EL (cell line): Measurements from ENCODE around the gene RASSF7.
"Not testable (repeated sequence)": the region's sequence is repeated elsewhere in the genome, so short reads cannot be mapped to it uniquely, and the experiment has no call there.

ENCODE experiments used
- DNase-seq: peaks from one replicate; pipeline ENCODE4 v3.0.0-alpha.2; 2016

RASSF7 gene, protein sequence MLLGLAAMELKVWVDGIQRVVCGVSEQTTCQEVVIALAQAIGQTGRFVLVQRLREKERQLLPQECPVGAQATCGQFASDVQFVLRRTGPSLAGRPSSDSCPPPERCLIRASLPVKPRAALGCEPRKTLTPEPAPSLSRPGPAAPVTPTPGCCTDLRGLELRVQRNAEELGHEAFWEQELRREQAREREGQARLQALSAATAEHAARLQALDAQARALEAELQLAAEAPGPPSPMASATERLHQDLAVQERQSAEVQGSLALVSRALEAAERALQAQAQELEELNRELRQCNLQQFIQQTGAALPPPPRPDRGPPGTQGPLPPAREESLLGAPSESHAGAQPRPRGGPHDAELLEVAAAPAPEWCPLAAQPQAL

DNA sequence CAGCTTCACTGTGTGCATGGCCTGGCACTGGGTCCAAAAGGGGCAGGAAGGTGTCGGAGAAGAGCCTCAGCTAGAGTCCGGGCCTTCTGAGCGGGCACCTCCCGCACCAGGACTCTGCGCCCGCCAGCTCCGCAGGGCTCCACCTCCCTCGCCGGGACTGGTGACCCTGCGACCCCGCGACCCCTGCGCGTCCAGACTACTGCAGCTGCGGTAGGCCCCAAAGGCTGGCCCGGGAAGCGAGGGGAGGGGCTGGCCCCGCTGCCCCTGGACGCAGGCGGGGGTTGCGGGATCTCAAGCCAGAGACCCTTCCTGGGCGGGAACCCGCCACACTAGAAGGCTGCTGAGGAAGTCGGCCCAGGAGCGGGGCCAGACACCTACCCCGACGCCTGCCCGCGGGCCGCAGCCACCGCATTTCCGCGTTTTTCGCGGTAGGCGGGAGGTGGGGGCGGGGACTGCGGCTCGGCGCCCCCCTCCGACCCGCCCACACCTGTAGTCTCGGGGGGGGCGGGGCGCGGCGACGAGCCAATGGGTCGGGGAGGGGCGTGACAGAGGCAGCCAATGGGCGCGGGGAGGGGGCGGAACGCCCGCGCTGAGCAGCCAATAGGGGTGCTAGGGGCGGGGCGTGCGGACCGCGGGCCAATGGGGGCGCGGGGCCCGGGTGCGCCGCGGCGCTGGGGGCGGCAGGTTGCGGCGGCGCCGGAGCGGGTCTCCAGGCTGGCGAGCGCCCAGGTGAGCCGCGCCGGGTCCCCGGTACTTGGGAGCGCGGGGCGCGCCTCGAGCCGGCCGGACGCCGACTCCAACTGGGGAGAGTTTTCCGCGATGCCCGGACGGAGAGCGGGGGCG, at the start of gene RASSF7, which contains the start of gene LMNTD2:
RASSF7 (plus strand) TSS at position 666 of the 843 bp plus-strand sequence. CDS start 799 bp downstream, outside the sequence.
LMNTD2 (minus strand) TSS at position 434 of the 843 bp plus-strand sequence; CDS start at position 412, 22 bp downstream.
- peak; percentile 86 for DNase-seq

DNA sequence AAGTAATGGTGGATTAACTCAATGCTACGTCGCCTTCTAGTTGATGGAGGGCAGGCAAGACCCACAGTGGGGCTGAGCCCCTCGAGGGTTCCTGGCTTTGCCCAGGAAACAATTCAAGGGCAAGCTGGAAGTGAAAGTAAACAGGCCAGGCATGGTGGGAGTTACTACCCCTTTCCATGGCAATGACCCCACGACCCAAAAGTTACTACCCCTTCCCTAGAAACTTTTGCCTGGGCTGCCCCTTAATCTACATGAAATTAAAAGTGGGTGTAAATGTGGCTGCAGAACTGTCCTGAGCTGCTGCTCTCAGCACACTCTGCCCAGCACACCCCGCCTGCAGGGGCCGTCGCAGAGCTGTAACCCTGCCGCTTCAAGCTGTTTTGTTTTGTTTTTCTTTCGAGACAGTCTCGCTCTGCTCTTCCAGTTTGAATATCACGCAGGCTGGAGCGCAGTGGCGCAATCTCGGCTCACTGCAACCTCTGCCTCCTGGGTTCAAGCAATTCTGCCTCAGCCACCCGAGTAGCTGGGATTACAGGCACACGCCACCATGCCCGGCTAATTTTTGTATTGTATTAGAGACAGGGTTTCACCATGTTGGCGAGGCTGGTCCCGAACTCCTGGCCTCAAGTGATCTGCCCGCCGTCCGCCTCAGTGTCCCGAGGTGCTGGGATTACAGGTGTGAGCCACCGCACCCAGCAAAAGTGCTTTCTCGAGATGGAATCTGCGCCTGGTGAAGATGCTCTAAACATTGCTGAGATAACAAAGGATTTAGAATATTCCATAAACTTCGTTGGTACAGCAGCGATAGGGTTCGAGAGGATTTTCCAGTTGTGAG, 47.8 kb upstream of the RASSF7 start:
- DNase-seq, result no peak

DNA sequence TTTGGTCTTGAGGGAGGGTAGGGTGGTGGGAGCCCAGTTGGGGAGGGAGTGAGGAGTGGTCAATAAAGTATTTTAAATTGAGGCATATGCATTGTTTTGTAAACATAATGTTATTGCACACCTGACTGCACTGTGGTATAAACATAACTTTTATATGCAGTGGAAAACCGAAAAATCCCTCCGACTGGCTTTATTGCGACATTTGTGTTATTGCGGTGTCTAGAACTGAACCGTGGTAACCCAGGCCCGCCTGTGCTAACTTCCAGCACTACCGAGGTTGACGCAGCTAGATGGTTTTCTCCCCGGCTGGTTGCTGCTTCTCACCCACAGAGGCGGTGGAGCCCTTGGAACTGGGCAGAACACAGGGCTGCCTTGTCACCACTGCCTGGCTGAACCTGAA, 46.2 kb upstream of the RASSF7 start:
- no peak for DNase-seq

DNA sequence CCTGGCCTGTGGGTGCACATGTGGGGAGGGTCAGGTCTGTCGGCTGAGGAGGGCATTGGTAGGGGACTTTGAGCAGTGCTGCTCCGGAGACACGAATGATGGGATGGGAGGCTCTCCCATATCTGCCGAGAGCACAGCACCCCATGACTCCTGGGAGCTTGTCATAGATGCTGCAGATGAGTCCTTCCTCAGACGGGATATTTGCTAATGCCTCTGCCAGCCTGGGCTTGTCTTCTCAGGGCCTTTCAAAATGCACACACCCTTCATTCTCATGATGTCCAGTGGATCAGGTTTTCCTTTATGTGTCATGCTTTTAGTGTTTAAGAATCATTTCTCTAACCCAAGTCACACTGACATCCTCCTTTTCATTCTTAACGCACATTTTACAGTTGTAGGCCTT, 45.6 kb upstream of the RASSF7 start:
- DNase-seq, result no peak

DNA sequence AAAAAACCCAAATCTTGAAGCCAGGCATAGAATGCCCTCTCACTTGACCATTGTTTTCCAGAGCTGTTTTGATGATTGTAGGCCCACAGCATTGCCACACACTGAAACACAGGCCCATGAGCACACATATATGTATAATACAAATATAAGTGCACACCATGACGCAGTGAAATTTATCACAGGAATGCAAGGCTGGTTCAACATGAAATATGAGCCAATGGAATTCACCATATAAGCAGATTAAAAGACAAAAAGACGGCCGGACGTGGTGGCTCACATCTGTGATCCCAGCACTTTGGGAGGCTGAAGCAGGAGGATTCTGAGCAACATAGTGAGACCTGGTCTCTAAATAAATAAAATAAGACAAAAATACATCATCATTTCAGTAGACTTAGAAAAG, 44.4 kb upstream of the RASSF7 start:
- no peak for DNase-seq

DNA sequence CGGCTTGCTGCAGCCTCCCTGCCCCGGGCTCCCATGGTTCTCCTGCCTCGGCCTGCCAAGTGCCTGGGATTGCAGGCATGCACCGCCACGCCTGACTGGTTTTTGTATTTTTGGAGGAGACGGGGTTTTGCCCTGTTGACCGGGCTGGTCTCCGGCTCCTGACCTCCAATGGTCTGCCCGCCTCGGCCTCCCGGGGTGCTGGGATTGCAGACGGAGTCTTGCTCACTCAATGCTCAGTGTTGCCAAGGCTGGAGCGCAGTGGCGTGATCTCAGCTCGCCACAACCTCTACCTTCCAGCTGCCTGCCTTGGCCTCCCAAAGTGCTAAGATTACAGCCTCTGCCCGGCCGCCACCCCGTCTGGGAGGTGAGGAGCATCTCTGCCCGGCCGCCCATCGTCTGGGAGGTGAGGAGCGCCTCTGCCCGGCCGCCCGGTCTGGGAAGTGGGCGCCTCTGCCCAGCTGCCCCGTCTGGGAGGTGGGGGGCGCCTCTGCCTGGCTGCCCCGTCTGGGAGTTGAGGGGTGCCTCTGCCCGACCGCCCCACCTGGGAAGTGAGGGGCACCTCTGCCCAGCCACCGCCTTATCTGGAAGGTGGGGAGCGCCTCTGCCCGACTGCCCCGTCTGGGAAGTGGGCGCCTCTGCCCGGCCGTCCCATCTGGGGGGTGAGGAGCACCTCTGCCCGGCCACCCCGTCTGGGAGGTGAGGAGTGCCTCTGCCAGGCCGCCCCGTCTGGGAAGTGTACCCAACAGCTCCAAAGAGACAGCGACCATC, 43.7 kb upstream of the RASSF7 start:
- DNase-seq, result not testable (repeated sequence)

DNA sequence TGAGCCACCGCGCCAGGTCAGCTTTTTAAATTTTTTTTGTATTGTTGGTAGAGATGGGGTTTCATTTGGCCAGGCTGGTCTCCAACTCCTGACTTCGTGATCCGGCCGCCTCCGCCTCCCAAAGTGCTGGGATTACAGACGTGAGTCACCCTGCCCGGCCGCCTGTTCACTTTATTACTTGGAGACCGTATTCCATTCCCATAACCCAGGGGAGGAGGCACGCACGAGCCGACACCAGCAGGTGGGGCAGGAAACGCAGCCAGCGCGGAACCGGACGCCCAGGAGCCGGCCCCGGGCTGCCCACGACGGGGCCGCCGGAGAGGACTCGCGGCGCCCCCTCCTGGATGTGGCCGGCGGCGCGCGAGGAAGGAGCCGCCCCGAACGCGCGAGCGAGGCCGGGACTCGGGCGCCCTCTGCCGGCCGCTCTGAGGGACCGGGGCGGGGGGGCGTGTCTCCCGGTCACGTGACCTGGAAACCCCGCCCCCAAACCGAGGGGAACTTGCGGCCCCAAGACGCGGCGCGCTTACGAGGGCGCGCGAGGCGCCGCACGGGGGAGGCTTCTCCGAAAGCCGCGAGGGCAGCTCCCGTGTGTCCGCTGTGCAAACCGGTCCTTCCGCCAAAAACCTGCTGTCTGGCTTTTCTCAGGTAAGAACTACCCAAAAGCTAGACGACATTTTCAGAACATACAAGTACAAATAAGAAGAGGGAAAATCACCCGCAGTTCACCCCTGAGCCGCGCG, 42.1 kb upstream of the RASSF7 start:
- DNase-seq, result peak; percentile 98

DNA sequence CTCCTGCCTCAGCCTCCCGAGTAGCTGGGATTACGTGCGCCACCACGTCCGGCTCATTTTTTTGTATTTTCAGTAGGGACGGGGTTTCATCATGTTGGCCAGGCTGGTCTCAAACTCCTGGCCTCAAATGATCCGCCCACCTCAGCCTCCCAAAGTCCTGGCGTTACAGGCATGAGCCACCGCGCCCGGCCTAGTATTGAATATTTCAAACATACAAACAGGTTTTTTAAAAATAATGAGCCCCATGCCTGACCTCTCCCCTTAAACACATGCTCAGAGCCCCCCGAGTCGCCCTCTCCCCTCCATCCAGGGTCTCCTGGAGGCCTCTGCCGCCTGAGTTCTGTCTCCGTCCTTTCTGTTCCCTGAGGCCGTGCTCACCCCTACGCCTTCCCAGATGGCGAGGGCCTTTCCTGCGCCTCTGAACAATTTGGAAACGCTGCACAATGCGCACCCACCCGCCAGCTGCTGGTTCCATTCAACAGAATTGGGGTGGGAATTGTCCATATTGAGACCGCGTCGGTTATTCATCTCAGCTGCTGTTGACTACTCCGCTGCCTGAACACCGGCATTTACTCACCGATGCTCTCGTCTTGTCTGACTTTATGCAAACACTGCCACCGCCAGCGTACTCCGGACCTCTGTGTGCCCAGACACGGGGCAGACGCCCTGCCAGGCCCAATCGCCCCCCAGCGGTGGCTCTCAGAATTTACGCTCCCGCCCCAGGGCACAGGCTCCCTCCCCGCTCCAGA, 40.2 kb upstream of the RASSF7 start:
- DNase-seq, result no peak

DNA sequence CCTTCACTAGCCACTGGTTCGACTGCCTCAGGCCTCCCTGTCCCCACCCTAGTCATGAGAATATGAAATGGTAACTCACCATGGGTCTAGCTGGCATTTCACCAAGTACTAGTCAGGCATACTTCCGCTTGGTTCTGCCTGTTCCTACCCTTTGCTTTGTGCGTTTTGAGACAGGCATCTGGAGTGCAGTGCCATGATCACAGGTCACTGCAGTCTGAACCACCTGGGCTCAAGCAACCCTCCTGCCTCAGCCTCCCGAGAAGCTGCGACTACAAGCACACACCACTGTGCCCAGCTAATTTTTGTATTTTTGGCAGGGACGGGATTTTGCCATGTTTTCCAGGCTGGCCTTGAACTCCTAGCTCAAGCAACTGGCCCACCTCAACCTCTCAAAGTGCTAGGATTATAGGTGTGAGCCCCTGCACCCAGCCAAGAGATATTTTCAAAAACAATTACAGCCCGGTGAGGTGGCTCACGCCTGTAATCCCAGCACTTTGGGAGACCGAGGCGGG, 39.5 kb upstream of the RASSF7 start:
- DNase-seq, result no peak

DNA sequence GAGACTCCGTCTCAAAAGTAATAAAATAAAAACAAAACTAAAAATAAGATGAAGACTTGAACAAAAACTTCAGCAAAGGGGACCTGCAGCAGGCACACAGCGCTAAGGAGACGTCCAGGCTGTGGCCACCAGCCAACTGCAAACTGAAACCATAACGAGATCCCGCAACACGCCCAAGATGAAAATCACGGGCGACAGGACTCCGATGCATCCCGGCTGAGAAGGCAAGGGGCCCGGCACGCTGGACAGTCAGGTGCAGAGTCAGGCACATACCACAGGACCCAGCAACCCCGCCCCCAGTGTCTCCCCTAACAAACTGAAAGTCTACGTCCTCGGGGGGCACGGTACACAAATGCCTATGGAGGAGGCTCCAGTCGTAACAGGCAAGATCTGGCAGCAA, 34.6 kb upstream of the RASSF7 start:
- DNase-seq, result no peak

DNA sequence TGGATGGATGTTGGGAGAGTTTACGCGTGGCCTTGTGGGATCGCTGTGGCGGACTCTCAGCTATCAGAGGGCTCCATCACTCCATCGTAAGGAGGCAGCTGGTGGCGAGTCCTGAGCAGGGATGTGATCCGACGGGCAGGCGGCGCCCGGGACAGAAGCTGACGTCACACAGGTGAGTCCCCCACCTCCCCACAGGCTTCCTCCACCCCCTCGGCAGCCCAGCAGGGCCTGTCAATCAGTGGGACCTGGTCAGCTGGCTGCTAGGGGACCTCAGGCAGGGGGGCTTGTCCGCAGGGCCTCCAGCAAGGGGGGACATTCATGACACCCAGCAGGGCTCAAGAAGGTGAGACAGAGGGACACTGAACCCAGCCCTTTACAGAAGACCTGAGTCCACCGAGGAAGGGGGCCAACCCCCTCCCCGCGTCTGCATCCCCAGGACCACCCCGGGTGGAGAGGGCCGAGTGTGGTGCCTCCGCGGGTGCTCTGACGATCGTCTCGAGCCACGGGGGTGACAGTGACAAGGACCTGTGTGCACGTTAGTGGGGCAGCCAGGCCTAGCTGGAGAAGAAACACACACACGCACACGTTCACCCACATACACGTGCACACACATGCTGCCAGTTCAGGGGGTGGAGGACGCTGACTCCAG, 32.5 kb upstream of the RASSF7 start:
- no peak for DNase-seq

DNA sequence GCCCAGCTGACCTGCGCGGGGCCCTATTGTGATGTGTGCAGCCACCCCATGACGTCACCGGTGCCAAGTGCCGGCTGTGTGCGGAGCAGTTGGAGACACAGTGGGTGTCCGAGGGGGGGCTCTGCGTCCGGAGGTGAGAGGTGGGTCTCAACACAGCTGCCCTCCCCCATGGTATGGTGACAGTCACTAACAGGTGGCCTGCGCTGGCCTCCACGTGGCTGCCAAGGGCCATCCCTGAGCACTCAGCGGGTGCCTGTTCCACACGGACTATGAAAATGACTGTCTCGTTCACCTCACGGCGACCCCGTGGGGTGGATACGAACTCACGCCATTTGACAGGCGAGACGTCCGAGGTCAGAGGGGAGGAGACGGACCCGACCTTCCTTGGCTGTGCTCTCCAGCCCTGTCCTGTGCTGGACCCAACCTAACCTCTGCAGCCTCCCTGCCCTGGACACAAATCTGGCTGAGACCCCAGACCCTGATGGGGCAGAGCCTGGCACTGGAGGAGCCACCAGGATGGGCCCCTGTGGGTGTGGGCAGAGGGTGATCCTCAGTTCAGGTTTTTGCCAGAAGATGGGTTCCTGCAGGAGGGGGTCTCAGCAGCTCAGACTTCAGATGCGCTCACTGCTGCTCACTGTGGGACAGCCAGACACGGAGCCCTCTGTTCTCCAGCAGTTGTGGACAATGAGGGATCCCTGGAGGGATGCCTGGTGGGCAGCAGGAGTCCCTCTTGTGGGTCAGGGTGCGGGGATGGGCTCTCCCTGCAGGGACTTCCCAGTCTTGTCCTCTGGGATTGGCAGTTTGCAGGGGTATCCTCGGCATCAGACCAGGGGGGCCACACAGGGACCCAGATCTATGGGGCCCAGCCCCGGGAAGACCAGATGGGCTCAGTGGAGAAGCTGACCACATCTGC, 31.7 kb upstream of the RASSF7 start:
- DNase-seq, result no peak

DNA sequence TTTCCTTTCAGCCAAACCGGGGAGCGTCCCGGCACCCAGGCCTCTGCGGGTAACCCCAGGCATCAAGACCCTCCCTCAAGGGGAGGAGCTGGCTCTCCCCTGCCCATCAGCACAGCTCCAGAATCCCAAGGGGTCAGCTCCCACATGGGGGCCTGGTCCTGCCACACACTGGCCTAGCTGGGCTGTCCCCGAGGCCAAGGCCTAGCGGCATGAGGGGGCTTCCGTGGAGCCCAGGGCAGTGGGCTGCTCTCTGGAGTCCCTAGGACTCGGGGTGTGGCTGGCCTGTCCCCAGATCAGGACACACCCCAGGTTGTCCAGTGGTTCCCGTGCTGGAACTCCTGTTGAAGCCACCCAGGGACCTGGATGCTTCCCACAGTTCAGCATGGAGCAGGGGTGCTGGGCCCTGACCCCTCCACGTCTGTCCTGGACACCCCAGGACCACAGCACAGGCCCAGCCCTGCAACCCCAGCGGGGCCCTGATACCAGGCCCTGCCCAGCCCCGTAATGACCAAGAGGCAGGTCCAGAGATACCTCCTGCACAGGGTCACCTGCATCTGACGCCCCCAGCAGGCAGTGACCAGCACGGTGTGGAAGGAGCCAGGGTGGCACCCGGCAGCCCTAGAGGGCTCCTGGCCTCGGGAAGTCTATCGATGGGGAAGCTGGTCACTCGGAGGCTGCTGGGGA, 30.9 kb upstream of the RASSF7 start:
- DNase-seq, result no peak

DNA sequence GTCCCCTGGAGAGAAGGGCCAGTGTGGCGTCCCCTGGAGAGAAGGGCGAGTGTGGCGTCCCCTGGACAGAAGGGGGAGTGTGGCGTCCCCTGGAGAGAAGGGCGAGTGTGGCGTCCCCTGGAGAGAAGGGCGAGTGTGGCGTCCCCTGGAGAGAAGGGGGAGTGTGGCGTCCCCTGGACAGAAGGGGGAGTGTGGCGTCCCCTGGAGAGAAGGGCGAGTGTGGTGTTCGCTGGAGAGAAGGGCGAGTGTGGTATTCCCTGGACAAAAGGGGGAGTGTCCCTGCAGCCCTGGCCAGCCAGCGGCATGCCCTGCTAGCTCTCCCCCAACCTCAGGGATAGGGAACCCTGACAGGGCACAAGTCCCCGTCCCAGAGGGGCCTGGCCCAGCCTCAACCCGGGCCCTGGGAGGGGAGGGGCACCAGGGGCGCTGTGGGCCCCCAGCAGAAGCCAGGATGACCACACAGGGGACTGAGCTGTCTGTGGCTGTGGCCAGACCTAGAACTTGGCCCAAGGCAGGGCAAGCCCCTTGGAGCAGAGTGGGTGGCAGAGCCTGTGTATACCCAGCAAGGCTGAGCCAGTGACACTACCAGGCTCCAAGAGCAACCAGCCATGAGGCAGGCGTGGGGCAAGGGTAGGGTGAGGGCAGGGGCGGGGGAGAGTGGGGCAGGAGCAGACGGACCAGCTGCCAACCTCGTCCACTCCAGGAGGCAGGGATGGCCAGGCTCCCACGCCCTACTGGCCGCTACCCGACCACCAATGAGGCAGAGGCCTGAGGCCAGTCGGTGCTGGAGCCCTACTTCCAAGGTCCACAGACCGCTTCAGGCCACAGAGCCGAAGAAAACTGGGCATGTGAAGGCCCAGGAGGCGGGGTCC, 29.6 kb upstream of the RASSF7 start:
- DNase-seq, result no peak

DNA sequence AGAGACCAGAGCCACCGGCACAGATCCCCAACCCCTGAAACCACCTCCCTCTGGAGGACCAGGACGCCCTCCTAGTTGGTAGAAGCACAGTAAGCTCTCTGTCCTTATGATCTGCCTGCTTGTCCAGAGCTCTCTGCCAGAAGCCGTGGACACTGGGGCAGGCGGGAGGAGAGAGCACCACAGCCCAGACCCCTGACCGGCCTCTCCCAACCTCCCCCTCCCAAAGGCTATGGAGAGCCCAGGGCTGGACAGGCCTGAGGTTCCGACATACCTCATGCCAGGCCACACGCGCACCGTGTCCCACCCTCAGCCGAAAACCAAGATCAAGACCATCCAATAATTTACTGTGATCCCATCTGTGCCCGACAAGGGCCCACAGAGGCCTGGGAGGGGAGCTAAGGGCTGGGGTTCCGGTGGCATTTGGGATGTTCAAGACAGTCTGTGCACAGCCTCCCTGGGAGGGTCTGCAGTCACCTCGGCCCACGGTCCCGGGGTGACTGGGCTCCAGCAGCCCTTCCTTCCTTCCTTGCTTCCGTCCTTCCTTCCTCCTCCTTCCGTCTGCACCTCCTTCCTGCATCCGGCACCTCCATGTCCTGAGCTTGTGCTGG, 28.7 kb upstream of the RASSF7 start:
- no peak for DNase-seq

DNA sequence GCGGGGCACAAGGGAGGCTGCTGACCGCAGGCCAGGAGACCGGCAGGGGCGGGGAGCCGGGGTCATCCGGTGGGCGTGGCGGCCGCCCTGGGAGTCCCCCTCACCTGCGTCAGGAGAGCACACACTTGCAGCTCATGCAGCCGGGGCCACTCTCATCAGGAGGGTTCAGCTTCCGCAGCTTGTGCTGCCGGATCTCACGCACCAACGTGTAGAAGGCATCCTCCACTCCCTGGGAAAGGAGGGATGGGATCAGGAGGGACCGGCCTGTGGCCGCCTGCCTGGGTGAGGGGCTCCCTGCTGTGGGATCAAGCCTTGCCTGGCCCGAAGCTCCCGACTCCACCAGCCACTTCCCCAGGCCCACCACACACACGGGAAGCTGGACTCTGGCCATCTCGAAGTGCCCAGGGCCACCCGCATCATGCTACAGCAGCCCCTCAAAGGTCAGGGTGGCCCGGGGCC, 28.2 kb upstream of the RASSF7 start:
- no peak for DNase-seq
